Cardiac muscle cell (in vitro differentiated cells and primary cell): ENCODE measurements around the gene GRSF1. TPM values are rescaled to one million over a fixed set of nuclear protein-coding genes. Genes with fewer than 3 reads are reported as not detected.

Source experiments
- DNase-seq, 2 donors: peaks; one replicate each; pipeline versions ENCODE4 v3.0.0 to v3.0.0-alpha.2; 2010 to 2017; ENCODE audit warnings: low read depth in 1 of 2, low spot score in 1 of 2
- H3K27ac ChIP-seq: fragments of 200-600 bp; sonication (generic); 2 replicates; pipeline ENCODE4 v1.5.1; 2016
- H3K27me3 ChIP-seq: fragments of 200-600 bp; sonication (generic); 2 replicates; pipeline ENCODE4 v1.6.0; 2016; ENCODE audit warnings: control low read depth
- H3K36me3 ChIP-seq: fragments of 200-600 bp; sonication (generic); 2 replicates; pipeline ENCODE4 v1.5.1; 2016; ENCODE audit warnings: control low read depth
- H3K4me1 ChIP-seq: fragments of 200-600 bp; sonication (generic); 2 replicates; pipeline ENCODE4 v1.8.1; 2017; ENCODE audit warnings: low read depth, mild to moderate bottlenecking, mixed run types
- H3K4me3 ChIP-seq: fragments of 200-600 bp; sonication (generic); 2 replicates; pipeline ENCODE4 v1.5.1; 2016; ENCODE audit warnings: mild to moderate bottlenecking
- H3K9me3 ChIP-seq: fragments of 200-600 bp; sonication (generic); 2 replicates; pipeline ENCODE4 v1.5.1; 2017; ENCODE audit warnings: low read depth, mild to moderate bottlenecking, control low read depth
- polyA plus RNA-seq: library from polyadenylated mRNA; unstranded; fragments of >200 nt; fragmentation: Nextera tagmentation; extraction: Ambion mirVana; gene quantifications from 2 replicates; pipeline ENCODE4 v1.2.1, GENCODE V29; 2016
- total RNA-seq: library from RNA; depleted of rRNA; stranded (reverse); fragments of >200 nt; gene quantifications from 2 replicates; pipeline ENCODE4 v1.2.3, GENCODE V29; 2016
- TF ChIP-seq, protein P1 (sequence below): IDR thresholded peaks from 2 replicates; pipeline ENCODE4 v1.5.1; 2012; ENCODE audit warnings: low read depth, mild to moderate bottlenecking, low read length

The GRSF1 gene
- total and polyA plus RNA-seq, 2 experiments from 2014 or later: 90.3 to 153 TPM

DNA sequence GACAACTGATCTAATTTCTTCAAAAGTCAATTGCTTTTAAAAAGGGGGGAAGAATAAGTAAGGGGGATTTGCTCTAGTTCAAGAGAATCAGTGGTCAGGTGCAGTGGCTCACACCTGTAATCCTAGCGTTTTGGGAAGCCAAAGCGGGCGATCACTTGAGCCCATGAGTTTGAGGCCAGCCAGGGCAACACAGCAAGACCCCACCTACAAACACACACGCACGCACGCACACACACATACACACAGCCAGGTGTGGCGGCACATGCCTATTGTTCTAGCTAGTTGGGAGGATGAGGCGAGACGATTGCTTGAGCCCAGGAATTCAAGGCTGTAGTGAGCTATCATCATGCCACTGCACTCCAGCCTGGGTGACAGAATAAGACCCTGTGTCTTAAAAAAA is 9.6 kb downstream of the GRSF1 start:
- H3K4me3 ChIP-seq: no peak overlapping the region
- no peaks in the 10 kb centered on the region for H3K9me3 ChIP-seq
- no peak overlapping the region for H3K27ac ChIP-seq
- peaks cover 81% of the 10 kb centered on the region for H3K36me3 ChIP-seq
- no peak for DNase-seq
- H3K4me1 ChIP-seq: no peaks in the 10 kb centered on the region
- TF ChIP-seq, protein P1, sequence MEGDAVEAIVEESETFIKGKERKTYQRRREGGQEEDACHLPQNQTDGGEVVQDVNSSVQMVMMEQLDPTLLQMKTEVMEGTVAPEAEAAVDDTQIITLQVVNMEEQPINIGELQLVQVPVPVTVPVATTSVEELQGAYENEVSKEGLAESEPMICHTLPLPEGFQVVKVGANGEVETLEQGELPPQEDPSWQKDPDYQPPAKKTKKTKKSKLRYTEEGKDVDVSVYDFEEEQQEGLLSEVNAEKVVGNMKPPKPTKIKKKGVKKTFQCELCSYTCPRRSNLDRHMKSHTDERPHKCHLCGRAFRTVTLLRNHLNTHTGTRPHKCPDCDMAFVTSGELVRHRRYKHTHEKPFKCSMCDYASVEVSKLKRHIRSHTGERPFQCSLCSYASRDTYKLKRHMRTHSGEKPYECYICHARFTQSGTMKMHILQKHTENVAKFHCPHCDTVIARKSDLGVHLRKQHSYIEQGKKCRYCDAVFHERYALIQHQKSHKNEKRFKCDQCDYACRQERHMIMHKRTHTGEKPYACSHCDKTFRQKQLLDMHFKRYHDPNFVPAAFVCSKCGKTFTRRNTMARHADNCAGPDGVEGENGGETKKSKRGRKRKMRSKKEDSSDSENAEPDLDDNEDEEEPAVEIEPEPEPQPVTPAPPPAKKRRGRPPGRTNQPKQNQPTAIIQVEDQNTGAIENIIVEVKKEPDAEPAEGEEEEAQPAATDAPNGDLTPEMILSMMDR: no peak
- H3K27me3 ChIP-seq: no peaks in the 10 kb centered on the region

DNA sequence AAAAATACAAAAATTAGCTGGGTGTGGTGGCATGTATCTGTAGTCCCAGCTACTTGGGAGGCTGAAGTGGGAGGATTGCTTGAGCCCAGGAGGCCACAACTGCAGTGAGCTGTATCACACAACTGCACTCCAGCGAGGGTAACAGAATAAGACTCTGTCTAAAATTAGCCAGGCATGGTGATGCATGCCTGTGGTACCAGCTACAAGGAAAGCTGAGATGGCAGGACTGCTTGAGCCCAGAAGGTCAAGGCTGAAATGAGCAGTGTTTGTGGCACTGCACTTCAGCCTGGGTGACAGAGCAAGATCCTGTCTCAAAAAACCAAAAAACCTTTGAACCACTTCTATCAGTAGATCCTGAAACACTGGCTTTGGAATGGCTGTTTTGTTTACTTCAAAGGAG is 10.2 kb downstream of the GRSF1 start:
- H3K27ac ChIP-seq: no peak overlapping the region
- H3K36me3 ChIP-seq: peaks cover 80% of the 10 kb centered on the region
- H3K9me3 ChIP-seq: no peaks in the 10 kb centered on the region

DNA sequence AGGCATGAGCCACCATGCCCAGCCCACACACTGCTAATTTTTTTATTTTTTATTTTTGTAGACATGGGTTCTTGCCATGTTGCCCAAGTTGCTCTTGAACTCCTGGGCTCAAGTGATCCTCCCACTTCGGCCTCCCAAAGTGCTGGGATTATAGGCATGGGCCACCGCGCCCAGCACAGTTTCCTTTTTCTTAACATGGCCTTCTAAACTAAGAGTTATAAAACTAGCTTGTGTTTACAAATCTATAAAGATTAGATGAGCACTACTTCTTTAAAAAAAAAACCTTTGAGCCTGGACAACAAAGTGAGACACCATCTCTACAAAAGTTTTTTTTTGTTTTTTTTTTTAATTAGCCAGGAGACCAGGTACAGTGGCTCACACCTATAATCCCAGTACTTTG is 10.7 kb downstream of the GRSF1 start:
- Histone ChIP-seq H3K4me1 (no peaks in the 10 kb centered on the region), H3K4me3 (no peak overlapping the region), H3K27ac (no peak overlapping the region), H3K27me3 (no peaks in the 10 kb centered on the region), H3K9me3 (no peaks in the 10 kb centered on the region), H3K36me3 (peaks cover 81% of the 10 kb centered on the region)
- TF ChIP-seq, protein P1: no peak
- DNase-seq: no peak

More for the DNA sequence above, 10.2 kb downstream of the GRSF1 start:
- TF ChIP-seq, protein P1: no peak
- no peak overlapping the region for H3K4me3 ChIP-seq
- H3K27me3 ChIP-seq: no peaks in the 10 kb centered on the region
- DNase-seq: no peak
- no peaks in the 10 kb centered on the region for H3K4me1 ChIP-seq

DNA sequence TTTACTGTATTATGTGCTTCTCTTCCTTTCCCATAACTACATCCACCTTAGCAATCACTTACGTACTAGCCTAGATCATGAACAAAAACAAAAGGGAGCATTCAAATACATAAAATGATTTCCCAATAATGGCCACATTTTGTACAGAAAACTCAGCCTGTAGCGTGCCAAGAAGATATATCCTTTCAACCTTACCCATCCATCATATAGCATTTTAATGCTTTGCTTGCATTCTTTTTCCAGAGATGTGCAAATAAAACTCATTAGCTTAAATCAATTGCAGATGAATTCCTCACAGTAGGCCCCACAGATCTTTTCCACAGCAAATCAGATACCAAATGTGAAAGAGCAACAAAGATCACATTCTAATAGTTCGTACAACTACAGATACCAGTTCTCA is 20.8 kb downstream of the GRSF1 start:
- Histone ChIP-seq H3K36me3 (peaks cover 43% of the 10 kb centered on the region), H3K27me3 (no peaks in the 10 kb centered on the region), H3K9me3 (no peaks in the 10 kb centered on the region), H3K4me3 (no peak overlapping the region), H3K27ac (no peak overlapping the region), H3K4me1 (no peaks in the 10 kb centered on the region)
- TF ChIP-seq, protein P1: no peak
- no peak for DNase-seq

DNA sequence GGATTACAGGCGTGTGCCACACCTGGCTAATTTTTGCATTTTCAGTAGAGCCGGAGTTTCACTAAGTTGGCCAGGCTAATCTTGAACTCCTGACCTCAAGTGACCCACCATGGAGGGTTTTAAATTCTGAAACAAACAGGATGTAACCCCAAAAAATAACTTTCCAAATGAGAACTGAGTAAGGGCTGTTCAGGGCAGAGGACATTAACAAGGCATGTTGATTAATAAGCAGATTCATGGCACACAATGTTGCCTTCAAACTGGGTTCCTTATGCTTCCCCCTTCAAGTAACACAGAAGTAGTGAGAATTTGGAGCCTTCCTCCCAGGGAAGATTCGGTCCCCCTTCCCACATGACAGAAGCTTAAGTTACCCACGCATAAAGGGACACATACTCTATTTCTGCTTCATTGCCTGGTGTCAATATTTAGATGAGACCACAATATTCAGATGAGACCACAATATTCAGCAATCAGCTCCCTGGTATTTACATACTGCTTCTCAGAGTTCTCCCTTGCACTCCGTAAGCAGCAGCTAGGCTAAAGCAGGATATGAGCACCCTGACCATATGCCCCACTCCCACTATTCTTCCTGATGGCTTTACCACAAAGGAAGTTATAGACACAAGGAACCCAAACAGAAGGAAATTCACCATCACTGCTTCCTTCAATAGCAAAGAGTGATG is 21.4 kb downstream of the GRSF1 start:
- Histone ChIP-seq H3K4me1 (no peaks in the 10 kb centered on the region), H3K27me3 (no peaks in the 10 kb centered on the region), H3K9me3 (no peaks in the 10 kb centered on the region), H3K4me3 (no peak overlapping the region), H3K36me3 (peaks cover 43% of the 10 kb centered on the region), H3K27ac (peak overlapping the region; percentile 51)
- TF ChIP-seq, protein P1: no peak
- DNase-seq: no peak
